GM12875 (cell line): ENCODE measurements around the gene CAMKMT.

Source experiments
- H3K4me3 ChIP-seq: one replicate; pipeline ENCODE4 v1.5.1; 2011; ENCODE audit warnings: low read depth, low read length, control low read depth
- TF ChIP-seq, protein P1 (sequence below): IDR thresholded peaks from 2 replicates; pipeline ENCODE4 v1.5.1; 2011; ENCODE audit warnings: low read depth, mild to moderate bottlenecking, control low read depth, inconsistent platforms, low read length, moderate library complexity, borderline replicate concordance; ENCODE audit not compliant: insufficient read depth

The CAMKMT gene

DNA sequence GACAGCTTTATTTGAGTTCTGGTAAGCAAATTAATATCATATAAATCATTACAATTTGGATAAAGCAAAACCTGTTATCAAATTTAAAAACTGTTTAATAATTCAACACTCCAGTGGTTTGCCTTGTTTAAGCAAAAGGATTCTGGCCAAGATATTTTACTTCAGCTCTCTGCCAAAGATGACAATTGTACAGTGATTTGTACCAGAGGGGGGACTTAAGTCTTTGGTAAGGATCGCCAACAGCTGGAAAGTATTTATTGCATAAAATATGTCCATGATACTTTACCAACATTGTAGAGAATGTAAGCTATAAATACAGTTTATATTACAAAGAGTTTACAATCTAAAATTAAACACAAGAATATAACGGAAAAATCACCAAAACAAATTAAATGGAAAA, 14.2 kb upstream of the CAMKMT start:
- TF ChIP-seq, protein P1, sequence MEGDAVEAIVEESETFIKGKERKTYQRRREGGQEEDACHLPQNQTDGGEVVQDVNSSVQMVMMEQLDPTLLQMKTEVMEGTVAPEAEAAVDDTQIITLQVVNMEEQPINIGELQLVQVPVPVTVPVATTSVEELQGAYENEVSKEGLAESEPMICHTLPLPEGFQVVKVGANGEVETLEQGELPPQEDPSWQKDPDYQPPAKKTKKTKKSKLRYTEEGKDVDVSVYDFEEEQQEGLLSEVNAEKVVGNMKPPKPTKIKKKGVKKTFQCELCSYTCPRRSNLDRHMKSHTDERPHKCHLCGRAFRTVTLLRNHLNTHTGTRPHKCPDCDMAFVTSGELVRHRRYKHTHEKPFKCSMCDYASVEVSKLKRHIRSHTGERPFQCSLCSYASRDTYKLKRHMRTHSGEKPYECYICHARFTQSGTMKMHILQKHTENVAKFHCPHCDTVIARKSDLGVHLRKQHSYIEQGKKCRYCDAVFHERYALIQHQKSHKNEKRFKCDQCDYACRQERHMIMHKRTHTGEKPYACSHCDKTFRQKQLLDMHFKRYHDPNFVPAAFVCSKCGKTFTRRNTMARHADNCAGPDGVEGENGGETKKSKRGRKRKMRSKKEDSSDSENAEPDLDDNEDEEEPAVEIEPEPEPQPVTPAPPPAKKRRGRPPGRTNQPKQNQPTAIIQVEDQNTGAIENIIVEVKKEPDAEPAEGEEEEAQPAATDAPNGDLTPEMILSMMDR = no peak
- no peak overlapping the region for H3K4me3 ChIP-seq

DNA sequence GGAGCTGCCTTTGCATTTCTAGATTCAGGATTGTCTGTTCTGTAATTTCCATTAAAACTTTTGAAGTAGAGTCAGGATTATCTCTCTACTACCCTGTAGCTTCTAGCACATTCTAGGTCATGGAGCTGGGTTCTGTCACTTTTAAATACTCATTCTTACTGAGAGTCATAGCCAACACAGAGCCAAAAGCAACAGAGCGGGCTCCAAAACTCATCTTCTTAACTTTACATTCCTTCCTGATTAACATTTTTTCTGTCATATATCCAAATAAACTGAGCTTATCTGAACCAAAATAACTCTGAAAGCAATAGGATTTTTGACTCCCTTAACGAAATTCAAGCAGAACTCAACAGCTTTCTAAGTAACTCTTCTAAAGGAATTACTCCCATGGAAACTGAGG, 13.3 kb upstream of the CAMKMT start:
- H3K4me3 ChIP-seq = no peak overlapping the region
- TF ChIP-seq, protein P1 = no peak

- H3K4me3 ChIP-seq = no peak overlapping the region
- TF ChIP-seq, protein P1 = no peak
These were observed 12.2 kb upstream of the CAMKMT start for GRCh38 chr2:44349506-44349905.

DNA sequence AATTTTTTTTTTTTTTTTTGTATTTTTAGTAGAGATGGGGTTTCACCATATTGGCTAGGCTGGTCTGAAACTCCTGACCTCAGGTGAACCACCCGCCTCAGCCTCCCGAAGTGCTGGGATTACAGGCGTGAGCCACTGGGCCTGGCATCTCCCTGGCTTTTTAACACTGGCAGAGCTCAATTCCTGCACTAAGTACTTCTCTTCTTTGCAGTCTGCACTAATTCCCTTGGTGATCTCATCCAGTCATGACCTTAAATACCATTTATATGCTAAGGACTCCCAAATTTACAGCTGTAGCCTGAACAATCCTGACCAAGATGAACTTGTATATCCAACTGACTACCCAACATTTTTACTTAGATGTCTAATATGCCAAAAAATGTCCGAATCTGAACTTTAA, 10.7 kb upstream of the CAMKMT start:
- TF ChIP-seq, protein P1 = no peak
- no peak overlapping the region for H3K4me3 ChIP-seq

DNA sequence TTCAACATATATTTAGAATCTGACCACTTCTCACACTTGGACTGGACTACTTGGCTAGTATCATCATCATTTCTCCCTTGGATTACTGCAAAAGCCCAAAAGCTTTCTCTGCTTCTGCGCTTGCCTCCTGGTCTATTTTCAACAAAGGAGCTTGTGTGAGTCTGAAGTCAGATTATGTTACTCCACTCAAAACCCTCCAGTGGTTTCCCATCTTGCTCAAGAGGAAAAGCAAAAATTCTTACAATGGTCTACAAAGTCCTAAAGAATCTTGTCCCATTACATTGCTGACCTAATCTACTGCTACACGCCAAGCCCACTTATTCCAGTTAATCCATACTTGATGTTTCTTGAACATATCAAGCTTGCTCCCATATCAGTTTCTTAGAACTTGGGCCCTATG, 10.1 kb upstream of the CAMKMT start:
- H3K4me3 ChIP-seq = no peak overlapping the region
- TF ChIP-seq, protein P1 = no peak

- H3K4me3 ChIP-seq = no peak overlapping the region
- TF ChIP-seq, protein P1 = no peak
These were observed 9.2 kb upstream of the CAMKMT start for GRCh38 chr2:44352510-44352909.

- no peak overlapping the region for H3K4me3 ChIP-seq
- TF ChIP-seq, protein P1 = no peak
These were observed 7.0 kb upstream of the CAMKMT start for GRCh38 chr2:44354761-44355160.
